NCI-H2227 (cell line): ENCODE data around the gene SEC23A.
"Not testable (repeated sequence)": the region's sequence is repeated elsewhere in the genome, so short reads cannot be mapped to it uniquely, and the experiment has no call there.

Experiments
- DNase-seq: peaks from one replicate; lab custom pipeline; 2025; ENCODE audit not compliant: unreplicated experiment; lab: John Stamatoyannopoulos, UW

SEC23A gene

GRCh38 chr14:39094515-39094914 is 8.5 kb downstream of the SEC23A start:
- no peak for DNase-seq

- no peak for DNase-seq
Observed at GRCh38 chr14:39091716-39092115, 11.3 kb downstream of the SEC23A start.

GRCh38 chr14:39090548-39091111 is 12.4 kb downstream of the SEC23A start:
- DNase-seq: no peak

- DNase-seq: no peak
Observed at GRCh38 chr14:39087493-39087892, 15.5 kb downstream of the SEC23A start.

GRCh38 chr14:39085933-39086332 is 17.1 kb downstream of the SEC23A start:
- no peak for DNase-seq

- DNase-seq: no peak
Observed at GRCh38 chr14:39083127-39083526, 19.9 kb downstream of the SEC23A start.

- DNase-seq: no peak
Observed at GRCh38 chr14:39080886-39081285, 22.1 kb downstream of the SEC23A start.

GRCh38 chr14:39071096-39071495 is 31.9 kb downstream of the SEC23A start:
- DNase-seq: no peak

GRCh38 chr14:39069923-39070322 is 33.1 kb downstream of the SEC23A start:
- DNase-seq: no peak

- DNase-seq: not testable (repeated sequence)
Observed at GRCh38 chr14:39069169-39069805, 33.7 kb downstream of the SEC23A start.

- DNase-seq: no peak
Observed at GRCh38 chr14:39060818-39061437, 42.1 kb downstream of the SEC23A start.

- no peak for DNase-seq
Observed at GRCh38 chr14:39055786-39056474, 47.1 kb downstream of the SEC23A start.

- DNase-seq: not testable (repeated sequence)
Observed at GRCh38 chr14:39052869-39053454, 50.1 kb downstream of the SEC23A start.

- DNase-seq: no peak
Observed at GRCh38 chr14:39050389-39050788, 52.6 kb downstream of the SEC23A start.

- not testable (repeated sequence) for DNase-seq
Observed at GRCh38 chr14:39045889-39046288, 57.1 kb downstream of the SEC23A start.

- DNase-seq: no peak
Observed at GRCh38 chr14:39043352-39043943, 59.6 kb downstream of the SEC23A start.

- DNase-seq: no peak
Observed at GRCh38 chr14:39040529-39040928, 62.5 kb downstream of the SEC23A start.

- DNase-seq: no peak
Observed at GRCh38 chr14:39038542-39038941, 64.5 kb downstream of the SEC23A start.

- no peak for DNase-seq
Observed at GRCh38 chr14:39036760-39037159, 66.3 kb downstream of the SEC23A start.

GRCh38 chr14:39035336-39035735 is 67.7 kb downstream of the SEC23A start:
- DNase-seq: no peak
